Non-pigmented ciliary epithelial cell (primary cell): ENCODE results near the gene FBXL4.

Source experiments
- DNase-seq: peaks from one replicate; pipeline ENCODE4 v3.0.0-alpha.2; 2010; ENCODE audit warnings: low read depth

FBXL4 gene

GRCh38 chr6:98880486-98880885, 67.3 kb downstream of the FBXL4 start:
- no peak for DNase-seq

- no peak for DNase-seq
Observed at GRCh38 chr6:98877250-98877649, 70.5 kb downstream of the FBXL4 start.

- DNase-seq: no peak
Observed at GRCh38 chr6:98875375-98875774, 72.4 kb downstream of the FBXL4 start.

GRCh38 chr6:98871821-98872220, 75.9 kb downstream of the FBXL4 start:
- DNase-seq: no peak

GRCh38 chr6:98871057-98871456, 76.7 kb downstream of the FBXL4 start:
- DNase-seq: no peak

GRCh38 chr6:98864497-98864896, 83.2 kb downstream of the FBXL4 start:
- DNase-seq: no peak

- DNase-seq: no peak
Observed at GRCh38 chr6:98848539-98849242, 99.1 kb downstream of the FBXL4 start.

GRCh38 chr6:98847779-98848538, 99.8 kb downstream of the FBXL4 start:
- DNase-seq: no peak

GRCh38 chr6:98847416-98847778, 100.3 kb downstream of the FBXL4 start:
- DNase-seq: no peak

GRCh38 chr6:98846021-98846380, 101.7 kb downstream of the FBXL4 start:
- no peak for DNase-seq

GRCh38 chr6:98845211-98846020, 102.3 kb downstream of the FBXL4 start:
- DNase-seq: peak; percentile 42

- no peak for DNase-seq
Observed at GRCh38 chr6:98844244-98845210, 103.2 kb downstream of the FBXL4 start.

- no peak for DNase-seq
Observed at GRCh38 chr6:98843271-98844243, 104.2 kb downstream of the FBXL4 start.

GRCh38 chr6:98842342-98843180, 105.2 kb downstream of the FBXL4 start:
- DNase-seq: no peak

GRCh38 chr6:98841621-98842341, 106.0 kb downstream of the FBXL4 start:
- DNase-seq: no peak

- no peak for DNase-seq
Observed at GRCh38 chr6:98840996-98841513, 106.7 kb downstream of the FBXL4 start.

- no peak for DNase-seq
Observed at GRCh38 chr6:98840385-98840784, 107.4 kb downstream of the FBXL4 start.

- DNase-seq: no peak
Observed at GRCh38 chr6:98839781-98840361, 107.9 kb downstream of the FBXL4 start.
